KOPT-K1 (cell line): ENCODE data around the gene ANO9.
"Not testable (repeated sequence)": the region's sequence is repeated elsewhere in the genome, so short reads cannot be mapped to it uniquely, and the experiment has no call there.

Source experiments
- H3K27ac ChIP-seq: fragments of 200-600 bp; sonication (generic); 2 replicates; pipeline ENCODE4 v1.5.1; 2016; ENCODE audit warnings: antibody characterized with exemption, mild to moderate bottlenecking, low read depth, low read length; ENCODE audit not compliant: poor library complexity, severe bottlenecking
- H3K36me3 ChIP-seq: fragments of 200-600 bp; sonication (generic); 2 replicates; pipeline ENCODE4 v1.5.1; 2017; ENCODE audit warnings: antibody characterized with exemption, mild to moderate bottlenecking, low read length, moderate library complexity; ENCODE audit not compliant: insufficient read depth
- H3K9me3 ChIP-seq: fragments of 200-600 bp; sonication (generic); 2 replicates; pipeline ENCODE4 v1.5.1; 2017; ENCODE audit warnings: antibody characterized with exemption, low read length, mild to moderate bottlenecking; ENCODE audit not compliant: insufficient read depth, poor library complexity, severe bottlenecking

Gene ANO9

GRCh38 chr11:409600-410483 is 32.0 kb downstream of the ANO9 start:
- Histone ChIP-seq H3K27ac (no peak overlapping the region), H3K9me3 (no peaks in the 10 kb centered on the region), H3K36me3 (no peaks in the 10 kb centered on the region)

GRCh38 chr11:409008-409599 is 32.7 kb downstream of the ANO9 start:
- Histone ChIP-seq H3K27ac (no peak overlapping the region), H3K36me3 (no peaks in the 10 kb centered on the region), H3K9me3 (no peaks in the 10 kb centered on the region)

GRCh38 chr11:408154-409007 is 33.4 kb downstream of the ANO9 start:
- Histone ChIP-seq H3K27ac (no peak overlapping the region), H3K9me3 (no peaks in the 10 kb centered on the region)

GRCh38 chr11:407651-408123 is 34.1 kb downstream of the ANO9 start:
- Histone ChIP-seq H3K36me3 (no peaks in the 10 kb centered on the region), H3K27ac (peak overlapping the region; percentile 36), H3K9me3 (no peaks in the 10 kb centered on the region)

More at GRCh38 chr11:408154-409007, 33.4 kb downstream of the ANO9 start:
- H3K36me3 ChIP-seq: no peaks in the 10 kb centered on the region

GRCh38 chr11:406796-407650 is 34.8 kb downstream of the ANO9 start:
- no peaks in the 10 kb centered on the region for H3K36me3 ChIP-seq
- H3K27ac ChIP-seq: peak overlapping the region; percentile 48

GRCh38 chr11:405954-406795 is 35.6 kb downstream of the ANO9 start:
- H3K36me3 ChIP-seq: no peaks in the 10 kb centered on the region
- H3K27ac ChIP-seq: peak overlapping the region; percentile 48
- H3K9me3 ChIP-seq: no peaks in the 10 kb centered on the region

More at GRCh38 chr11:406796-407650, 34.8 kb downstream of the ANO9 start:
- no peaks in the 10 kb centered on the region for H3K9me3 ChIP-seq

- Histone ChIP-seq H3K27ac (no peak overlapping the region), H3K36me3 (no peaks in the 10 kb centered on the region), H3K9me3 (no peaks in the 10 kb centered on the region)
Observed at GRCh38 chr11:405323-405953, 36.4 kb downstream of the ANO9 start.

- H3K27ac ChIP-seq: no peak overlapping the region
- H3K9me3 ChIP-seq: peaks cover 2% of the 10 kb centered on the region
- no peaks in the 10 kb centered on the region for H3K36me3 ChIP-seq
Observed at GRCh38 chr11:404551-405264, 37.1 kb downstream of the ANO9 start.

GRCh38 chr11:403761-404431 is 37.9 kb downstream of the ANO9 start:
- Histone ChIP-seq H3K36me3 (no peaks in the 10 kb centered on the region), H3K9me3 (peaks cover 5% of the 10 kb centered on the region), H3K27ac (no peak overlapping the region)

GRCh38 chr11:403021-403760 is 38.6 kb downstream of the ANO9 start:
- Histone ChIP-seq H3K27ac (no peak overlapping the region), H3K36me3 (no peaks in the 10 kb centered on the region), H3K9me3 (peaks cover 5% of the 10 kb centered on the region)

GRCh38 chr11:401196-401595 is 40.6 kb downstream of the ANO9 start:
- H3K36me3 ChIP-seq, H3K9me3 ChIP-seq, H3K27ac ChIP-seq: not testable (repeated sequence)

- Histone ChIP-seq H3K27ac (no peak overlapping the region), H3K36me3 (no peaks in the 10 kb centered on the region), H3K9me3 (peaks cover 5% of the 10 kb centered on the region)
Observed at GRCh38 chr11:400241-400689, 41.5 kb downstream of the ANO9 start.
